HK-2 (cell line): ENCODE results near the gene NECAB2.

Experiments used
- DNase-seq: peaks from one replicate; pipeline ENCODE4 v3.0.0-alpha.2; 2018; ENCODE audit not compliant: unreplicated experiment

NECAB2 gene

DNA sequence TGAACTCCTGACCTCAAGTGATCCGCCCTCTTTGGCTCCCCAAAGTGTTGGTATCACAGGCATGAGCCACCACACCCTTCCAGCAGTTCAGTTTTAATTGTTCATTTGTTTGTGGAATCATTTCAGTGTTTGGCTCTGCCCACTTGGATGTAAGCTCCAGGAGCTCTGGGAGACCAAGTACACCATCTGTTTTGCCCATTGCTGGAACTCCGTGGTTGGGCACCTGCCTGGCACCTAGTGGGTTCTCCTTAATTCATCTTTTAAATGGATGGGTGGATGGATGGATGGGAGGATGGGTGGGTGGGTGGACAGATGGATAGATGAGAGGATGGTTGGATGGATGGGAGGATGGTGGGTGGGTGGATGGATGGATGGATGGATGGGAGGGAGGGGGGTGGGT lies 953 bp upstream of the NECAB2 start:
- DNase-seq = no peak

DNA sequence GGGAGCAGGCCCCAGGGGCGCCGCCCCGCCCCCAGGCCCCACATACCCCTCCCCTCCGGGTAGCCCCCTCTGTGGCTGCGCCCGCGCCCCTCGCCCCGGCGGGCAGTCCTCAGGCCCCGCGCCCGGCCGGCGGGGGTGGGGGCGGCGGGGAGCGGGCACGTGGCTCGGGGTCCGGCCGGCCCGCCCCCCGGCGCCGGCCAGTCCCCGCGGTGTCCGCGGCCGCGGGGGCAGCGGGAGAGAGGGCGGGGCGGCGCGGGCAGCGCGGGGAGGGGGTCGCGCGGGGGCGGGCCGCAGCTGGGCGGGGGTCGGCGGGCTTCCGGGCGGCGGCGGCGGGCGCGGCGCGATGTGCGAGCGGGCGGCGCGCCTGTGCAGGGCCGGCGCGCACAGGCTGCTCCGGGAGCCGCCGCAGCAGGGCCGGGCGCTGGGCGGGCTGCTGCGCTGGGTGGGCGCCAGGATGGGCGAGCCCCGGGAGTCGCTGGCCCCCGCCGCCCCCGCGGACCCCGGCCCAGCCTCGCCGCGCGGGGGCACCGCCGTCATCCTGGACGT lies 335 bp downstream of the NECAB2 start:
- DNase-seq = no peak

DNA sequence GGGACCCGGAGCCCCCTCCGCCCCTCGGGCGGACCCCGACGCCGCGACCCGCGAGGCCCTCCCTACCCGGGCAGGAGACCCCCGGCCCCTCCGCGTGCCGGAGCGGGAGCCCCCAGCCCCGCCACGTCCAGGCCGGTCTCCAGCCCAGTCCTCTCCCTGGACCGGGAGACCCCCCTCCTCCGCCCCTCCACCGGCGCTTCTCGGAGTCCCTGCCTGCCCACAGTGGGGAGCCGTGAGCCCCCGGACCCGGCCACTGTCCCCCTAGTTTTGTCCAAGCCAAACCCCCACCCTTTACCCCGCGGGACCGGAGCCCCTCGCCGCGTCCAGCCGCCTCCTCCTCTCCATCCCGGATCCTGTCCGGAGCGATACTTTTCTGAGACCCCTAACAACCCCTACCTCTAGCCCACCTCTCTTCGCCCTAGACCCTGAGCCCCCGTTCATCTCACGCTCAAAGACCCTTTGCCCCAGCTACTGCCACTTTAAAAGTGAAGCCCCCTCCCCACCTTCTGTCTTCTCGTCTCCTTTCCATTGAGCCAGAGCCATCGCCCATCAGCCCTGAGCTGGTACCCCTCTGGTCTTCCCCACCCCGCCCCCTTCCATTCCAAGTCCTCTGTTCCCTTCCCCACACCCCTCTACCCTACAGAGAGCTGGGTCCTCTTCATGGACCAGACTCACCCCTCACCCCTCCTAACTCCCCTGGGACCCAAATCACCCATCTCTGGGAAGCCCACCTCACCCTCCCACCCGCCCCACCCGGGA lies 1.0 kb downstream of the NECAB2 start:
- DNase-seq = no peak

DNA sequence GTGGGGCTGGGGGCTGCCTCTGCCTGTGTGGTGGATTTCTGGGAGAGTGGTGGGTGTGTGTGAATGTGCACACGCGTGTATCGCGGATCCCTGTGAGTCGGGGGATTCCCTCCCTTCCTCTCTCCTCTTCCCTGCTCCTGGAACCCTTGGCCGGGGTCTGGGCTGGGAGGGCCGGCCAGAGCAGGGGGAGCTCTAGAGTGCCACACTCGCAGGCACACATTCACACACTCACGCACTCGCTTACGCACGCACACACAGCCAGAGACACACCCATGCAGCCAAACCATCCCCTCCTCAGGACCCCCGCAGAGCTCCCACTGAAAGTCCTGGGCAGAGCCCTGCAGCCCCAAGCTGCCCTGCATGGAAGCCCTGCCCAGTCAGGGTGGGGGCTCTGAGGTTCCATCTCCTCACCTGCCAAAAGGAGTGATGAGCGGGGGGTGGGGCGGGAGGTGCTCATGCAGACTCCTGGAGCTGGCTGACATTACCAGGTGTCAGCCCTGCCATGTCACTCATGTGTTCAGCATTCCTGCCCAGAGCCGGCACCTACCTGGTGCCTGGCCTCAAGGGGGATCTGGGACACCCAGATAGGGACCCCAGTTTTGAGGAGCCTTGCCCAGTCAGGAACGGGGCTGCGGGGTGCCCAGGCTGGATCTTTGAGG lies 1.9 kb downstream of the NECAB2 start:
- DNase-seq = no peak

DNA sequence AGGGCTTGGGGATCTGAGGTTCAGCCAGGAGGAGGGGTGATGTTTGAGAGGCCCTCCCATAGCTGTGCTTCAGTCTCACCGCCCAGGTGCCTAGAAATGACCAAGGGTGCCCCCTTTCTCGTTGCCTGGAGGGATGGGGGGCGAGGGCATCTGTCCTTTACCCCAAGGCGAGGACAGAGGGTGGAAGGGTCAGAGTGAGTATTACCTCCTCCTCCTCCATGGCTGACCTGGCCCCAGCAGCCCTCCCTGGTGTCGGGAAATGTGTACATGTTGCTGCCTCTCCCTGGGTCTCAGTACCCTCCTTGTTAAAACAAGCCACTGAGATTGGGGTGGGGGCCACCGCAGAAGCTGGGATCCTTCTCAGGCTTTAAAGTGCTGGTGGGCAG lies 2.4 kb downstream of the NECAB2 start:
- DNase-seq = no peak

DNA sequence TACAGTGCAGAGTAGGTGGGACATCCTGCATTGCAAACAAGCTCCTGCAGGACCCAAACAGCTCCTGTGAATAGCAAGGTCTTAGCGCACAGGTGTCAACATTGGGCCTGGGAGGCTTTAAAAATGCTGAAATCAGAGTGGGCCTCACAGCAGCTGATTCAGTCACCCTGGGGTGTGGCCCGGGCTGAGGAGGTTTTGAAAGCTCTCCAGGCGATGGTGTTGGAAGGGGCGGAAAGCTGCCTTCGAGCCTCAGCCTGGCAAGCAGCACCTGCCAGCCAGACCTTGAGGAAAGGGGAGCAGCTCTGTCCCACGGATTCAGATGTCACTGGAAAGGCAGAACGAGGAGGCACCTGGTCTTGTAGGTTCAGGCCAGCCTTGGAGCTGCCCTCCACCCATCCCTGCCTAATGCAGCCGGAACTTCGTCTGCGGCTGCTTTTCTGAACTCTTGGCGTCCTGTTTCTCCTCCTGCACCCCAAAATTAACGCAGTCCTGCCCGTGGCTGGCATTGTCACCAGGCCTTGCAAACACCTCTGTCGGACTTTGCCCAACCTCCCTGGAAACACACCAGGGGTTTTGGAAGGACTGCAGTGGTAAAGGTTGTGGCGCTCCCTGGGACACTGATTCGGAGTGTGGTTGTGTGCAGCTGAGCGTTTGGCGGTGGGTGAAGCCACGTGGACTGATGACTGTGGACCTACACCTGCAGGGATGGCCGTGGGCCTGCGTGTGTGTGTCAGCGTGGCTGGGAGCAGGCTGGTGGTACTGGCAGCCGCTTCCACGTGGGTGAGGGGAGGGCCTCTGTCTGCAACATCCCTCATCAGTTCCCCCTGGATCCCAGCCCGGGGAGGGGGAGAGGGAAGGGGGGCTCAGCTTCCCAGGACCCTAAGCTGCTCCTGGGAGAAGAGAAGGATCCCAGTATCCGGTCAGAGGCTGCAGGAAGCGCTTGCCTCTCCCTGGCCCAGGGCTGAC lies 3.4 kb downstream of the NECAB2 start:
- no peak for DNase-seq

DNA sequence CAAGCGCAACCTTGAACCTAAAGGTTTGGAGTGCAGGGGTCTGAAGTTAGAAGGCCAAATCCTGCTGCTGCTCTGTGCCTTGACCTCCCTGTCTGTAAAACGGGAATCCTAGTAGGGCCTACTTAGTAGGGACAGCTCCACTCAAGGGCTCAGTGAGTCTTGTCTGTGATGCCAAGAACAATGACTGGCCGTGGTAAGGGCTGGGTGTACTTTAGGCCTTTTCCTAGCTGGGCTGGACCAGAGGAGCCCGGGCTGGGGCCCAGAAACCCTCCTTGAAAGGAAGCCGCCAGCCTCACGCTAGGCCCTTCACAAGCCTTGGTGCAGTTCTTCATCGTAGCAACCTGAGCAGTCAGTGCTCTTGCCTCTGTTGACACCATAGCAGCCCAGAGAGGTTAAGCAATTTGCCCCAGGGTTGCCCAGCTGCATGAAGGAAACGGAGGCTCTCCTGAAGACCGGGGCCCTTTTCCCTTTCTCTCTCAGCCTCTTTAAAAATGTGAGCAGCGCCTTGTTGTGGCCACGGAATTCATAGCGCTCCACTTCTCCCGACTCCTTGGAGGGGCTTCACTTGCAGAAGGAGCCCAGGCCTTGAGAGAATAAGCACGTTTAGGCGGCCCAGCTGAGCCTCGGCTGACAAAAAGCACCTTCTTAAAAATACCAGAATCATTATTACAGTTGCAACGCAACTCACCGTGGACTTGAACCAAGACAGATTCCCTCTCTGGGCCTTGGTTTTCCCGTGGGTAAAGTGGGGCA lies 4.4 kb downstream of the NECAB2 start:
- no peak for DNase-seq

DNA sequence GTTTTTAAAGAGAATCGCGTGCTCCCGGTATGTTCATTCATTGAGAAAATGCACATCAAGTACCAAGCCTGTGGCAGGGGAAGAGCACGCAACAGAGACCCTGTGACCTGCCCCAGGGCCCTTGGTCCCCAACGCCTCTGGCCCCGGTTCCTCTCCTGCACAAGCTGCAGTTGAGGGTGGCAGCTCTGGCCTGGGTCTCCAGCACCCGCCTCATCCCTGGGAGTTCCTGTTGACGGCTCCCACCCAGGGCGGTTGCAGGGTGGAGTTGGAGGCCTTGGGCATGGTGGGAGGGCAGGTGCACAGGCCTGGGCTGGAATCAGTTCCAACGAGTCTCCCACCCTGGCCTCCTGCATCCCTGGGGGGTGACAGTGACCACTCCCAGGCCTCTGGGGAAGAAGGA lies 5.0 kb downstream of the NECAB2 start:
- DNase-seq = no peak

DNA sequence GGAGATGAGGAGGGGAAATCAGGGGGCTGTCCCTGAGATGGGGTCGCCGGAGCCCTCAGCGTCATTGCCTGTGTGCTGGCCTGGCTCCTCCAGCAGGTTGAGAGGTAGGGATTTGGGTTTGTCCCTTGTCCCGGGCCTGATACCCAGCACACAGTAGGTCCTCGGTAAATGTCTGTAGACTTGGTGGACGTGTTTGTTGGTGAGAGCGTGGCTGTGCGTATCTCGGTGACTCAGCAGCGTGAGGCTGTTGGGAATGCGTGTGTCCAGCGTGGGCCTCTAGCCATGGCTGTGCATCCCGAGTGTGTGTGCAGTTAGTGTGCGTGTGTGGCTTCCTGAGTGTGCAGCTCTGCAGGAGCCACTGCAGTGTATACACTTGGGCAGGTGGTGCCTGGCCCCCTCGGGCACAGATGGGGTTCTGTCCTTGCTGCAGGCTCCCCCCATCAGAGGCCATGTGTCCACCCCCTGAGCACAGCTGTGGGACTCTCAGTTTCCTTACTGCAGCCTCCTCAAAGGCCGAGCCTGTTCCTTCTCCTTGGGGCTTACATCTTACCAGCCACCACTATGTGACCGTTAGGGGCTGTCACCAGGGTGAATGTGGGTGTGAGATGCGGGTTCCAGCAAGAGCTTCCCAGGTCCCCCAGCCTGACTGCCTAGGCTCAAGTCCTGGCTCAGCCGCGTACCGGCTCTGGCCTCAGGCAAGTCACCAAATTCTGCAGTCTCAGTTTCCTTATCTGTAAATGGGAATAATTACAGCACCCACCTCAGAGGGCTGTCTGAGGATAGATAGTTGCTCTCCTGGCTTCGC lies 5.7 kb downstream of the NECAB2 start:
- DNase-seq = no peak

DNA sequence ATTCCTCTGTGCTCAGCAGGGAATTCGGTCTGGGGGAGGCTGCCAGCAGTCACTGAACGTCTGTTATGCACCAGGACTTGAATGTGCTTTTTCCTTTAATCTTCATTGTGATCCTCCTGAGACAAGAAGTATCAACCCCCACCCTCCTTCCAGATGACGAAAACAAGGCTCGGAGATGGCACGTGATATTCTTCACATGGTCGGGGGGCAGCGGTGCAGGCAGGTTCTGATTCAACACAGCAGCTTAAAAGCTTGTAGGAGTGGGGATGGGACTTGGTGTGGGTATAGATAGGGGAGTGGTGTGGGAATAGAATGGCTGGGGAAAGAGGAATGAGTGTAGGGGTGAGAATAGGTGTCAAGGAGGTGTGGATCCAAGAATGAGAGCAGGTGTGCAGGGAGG lies 6.4 kb downstream of the NECAB2 start:
- DNase-seq = no peak

DNA sequence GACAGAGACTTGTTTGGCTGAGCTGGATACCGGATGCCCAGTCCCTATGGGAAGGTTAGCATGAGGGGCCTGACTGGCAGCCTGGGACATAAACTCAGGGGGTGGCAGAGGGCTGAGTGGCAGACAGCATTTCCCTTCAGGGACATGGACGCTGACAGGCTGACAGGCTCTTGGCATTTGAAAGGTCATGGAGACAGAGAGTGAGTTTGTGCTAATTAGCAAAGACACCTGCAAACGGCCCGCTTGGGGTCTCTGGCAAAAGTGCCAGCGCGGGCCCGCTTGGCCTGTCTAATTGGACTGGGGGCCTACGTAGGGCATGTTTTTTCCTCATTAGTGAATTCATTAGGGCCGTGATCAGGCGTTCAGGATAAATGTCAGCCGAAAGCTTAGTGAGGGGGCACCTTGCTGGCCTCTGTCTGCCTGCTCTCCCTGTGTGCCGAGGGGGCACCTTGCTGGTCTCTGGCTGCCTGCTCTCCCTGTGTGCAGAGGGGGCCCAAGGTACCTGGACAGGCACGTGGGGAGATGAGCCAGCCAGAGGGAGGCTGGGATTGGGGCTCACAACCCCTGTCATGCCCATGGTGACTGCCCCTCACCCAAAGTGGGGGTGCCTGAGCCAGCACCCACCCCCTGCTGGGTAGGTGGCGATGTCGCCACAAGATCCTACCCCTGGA lies 7.7 kb downstream of the NECAB2 start:
- no peak for DNase-seq

DNA sequence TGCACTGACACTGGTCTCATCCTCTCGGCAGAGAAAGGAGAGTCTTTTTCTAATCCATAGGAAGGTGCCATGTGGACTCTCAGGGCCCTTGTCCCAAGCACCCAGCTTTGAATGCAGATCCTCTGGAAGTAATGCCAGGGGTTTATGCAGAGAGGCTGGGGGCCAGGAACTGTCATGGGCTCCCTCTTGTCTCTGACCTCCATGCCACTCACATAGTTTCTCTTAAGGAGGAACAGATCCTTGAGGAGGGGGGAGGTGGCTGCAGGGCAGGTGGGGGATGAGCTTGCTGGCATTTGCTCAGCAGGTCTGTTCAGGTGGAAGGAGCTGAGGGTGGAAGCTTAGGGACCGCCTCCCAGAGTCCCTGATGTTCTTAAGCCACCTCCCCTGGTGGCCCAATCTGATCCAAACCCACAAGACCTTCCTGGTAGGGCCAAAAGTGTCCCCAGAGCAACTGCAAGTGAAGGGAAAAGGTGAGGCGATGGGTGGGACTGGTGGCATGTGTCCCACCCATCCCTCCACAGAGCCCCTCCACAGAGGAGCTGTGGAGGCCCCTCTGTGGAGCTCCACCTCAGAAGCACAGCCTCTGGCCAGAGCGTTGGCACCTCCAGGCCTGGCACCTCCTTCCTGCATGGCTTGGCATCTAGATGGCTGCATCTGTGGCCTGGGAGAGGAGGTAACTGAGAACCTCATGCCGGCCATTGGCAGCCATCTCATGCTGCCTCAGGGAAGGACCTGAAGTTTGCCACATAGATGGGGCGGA lies 9.2 kb downstream of the NECAB2 start:
- no peak for DNase-seq

DNA sequence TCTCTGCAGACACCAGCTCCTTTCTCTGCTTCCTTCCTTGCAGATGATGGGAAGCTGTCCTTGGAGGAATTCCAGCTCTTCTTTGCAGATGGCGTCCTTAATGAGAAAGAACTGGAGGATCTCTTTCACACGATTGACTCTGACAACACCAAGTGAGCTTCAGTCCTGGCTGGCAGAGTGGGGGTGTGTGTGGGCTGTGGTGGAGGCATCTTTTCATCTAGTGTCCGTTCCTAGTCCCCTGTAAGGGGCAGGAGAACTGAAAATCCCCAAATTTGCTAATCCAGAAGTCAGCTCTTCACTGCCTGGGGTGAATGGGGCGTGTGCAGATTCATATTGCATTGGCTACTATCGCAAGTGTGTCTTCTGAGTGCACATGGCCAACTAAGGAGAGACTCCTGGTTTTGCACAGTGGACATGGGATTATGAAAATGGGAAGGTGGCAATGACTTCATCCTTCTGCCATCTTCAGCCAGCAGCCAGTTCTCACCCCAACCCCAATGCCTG lies 10.4 kb downstream of the NECAB2 start:
- DNase-seq = no peak

DNA sequence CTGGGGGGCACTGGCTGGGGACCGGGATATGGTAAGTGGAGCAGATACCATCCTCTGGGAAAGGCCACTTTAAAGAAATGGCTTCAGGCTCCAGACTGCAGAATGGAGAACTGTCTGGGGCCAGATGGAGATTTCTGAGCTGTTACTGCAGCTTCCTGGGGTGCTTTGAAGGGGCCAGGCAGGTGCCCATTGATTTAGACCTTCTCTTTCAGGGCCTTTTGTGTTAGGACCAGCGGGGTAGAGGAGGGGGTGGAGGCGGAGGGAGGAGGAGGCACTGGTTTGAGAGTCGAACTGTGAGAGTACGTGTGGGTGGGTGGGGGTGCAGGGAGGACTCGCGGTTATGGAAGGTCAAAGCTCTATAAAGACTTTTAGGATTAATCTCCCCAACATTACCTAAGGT lies 11.4 kb downstream of the NECAB2 start:
- DNase-seq = no peak

DNA sequence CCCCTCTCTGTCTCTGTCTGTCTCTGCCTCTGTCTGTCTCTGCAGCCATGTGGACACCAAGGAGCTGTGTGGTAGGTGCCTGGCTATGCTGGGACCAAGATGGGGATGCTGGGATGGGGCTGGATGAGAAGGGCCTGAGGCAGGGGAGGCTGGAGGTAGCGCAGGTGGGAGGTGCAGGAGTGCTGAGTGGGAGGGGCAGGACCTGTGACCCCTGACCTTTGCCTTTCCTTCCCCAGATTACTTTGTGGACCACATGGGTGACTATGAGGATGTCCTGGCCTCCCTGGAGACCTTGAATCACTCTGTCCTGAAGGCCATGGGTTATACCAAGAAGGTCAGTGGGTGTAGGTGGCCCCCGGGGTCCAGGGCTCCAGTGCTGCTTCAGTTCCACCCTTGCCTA lies 12.8 kb downstream of the NECAB2 start:
- no peak for DNase-seq

DNA sequence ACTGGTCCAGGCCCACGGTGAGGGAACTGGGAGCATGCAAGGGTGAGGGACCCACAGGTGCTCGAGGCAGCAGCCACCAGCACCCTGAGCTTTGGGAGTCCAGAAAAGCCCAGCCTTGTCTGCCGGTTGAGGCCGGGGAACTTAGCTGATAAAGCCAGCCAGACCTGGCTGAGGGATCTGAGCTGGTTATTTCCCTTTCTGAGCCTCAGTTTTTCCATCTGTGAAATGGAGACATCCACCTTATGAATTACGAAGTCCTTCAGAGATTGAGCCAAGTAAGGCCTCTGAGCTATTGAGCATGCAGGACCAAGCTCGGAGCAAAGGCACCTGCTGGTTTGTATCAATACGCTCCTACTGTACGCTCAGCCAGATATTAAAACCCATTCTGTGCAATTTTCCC lies 13.8 kb downstream of the NECAB2 start:
- no peak for DNase-seq

DNA sequence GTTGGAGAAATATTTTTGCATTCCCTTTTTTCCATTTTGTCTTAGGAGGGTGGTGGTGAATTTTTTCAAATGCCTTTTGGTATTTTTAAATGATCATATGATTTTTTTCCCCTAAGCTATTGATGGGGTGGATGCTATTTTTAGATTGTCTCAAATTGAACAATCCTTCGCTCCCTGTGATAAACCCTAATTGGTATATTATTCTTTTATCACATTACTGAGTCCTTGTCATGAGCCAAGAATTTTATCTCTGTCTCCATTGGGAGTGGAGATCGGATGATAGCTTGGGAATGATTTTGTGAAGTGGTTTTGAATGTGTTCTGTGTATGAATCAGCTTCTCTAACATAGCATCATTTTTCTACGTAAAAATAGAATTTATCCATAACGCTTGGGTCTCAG lies 15.4 kb downstream of the NECAB2 start:
- no peak for DNase-seq

DNA sequence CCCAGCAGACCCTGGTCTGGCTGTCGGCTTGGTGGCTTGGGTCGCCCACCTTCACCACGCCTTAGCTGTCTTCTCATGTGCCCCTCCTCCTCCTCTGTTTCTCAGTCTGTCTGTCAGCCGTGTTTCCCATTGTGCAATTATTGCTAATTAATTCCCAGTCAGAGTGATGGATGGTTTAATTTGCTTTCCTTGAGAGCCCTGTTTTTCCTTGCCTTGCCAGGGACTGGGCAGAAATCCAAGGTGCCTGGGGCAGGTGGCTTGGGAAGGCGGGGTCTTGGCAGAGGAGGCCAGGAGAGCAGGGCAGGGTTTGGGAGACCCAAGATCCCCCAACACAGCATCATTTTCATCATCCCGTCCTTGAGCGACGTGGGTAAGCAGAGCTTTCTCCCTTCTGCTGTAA lies 21.3 kb downstream of the NECAB2 start:
- DNase-seq = no peak

DNA sequence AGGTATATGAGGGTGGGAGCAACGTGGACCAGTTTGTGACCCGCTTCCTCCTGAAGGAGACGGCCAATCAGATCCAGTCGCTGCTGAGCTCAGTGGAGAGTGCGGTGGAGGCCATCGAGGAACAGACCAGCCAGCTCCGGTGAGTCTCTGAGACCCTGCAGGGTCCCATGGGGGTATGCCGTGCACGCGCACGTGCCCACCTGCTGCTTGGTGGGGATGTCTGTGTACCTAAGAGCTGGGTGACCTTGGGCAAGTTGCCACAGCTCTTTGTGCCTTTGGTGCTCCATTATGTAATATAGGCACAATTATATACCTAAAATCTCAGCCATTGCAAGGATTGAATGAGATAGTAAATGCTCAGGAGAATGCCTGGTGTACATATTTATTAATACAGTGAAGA lies 22.4 kb downstream of the NECAB2 start:
- no peak for DNase-seq
